GM23338 (cell line): ENCODE measurements around the gene DYNLRB1. TPM values are rescaled to one million over a fixed set of nuclear protein-coding genes. Genes with fewer than 3 reads are reported as not detected.

Experiments used
- EZH2phosphoT487 ChIP-seq: fragments of 200-600 bp; sonication (generic); IDR thresholded peaks from one replicate; pipeline ENCODE4 v1.8.1; 2018; ENCODE audit warnings: antibody characterized with exemption; ENCODE audit not compliant: unreplicated experiment
- POLR2AphosphoS5 ChIP-seq: IDR thresholded peaks from 2 replicates; pipeline ENCODE4 v1.6.1; 2016; ENCODE audit warnings: antibody characterized with exemption, low read depth
- REST ChIP-seq: IDR thresholded peaks from one replicate; pipeline ENCODE4 v1.6.1; 2018; ENCODE audit warnings: antibody characterized with exemption; ENCODE audit not compliant: unreplicated experiment
- STAT1 ChIP-seq: IDR thresholded peaks from one replicate; pipeline ENCODE4 v1.6.1; 2016; ENCODE audit warnings: antibody characterized with exemption; ENCODE audit not compliant: unreplicated experiment
- polyA plus RNA-seq: library from polyadenylated mRNA; unstranded; fragments of >200 nt; fragmentation: Nextera tagmentation; extraction: Ambion mirVana; gene quantifications from 2 replicates; pipeline ENCODE4 v1.2.1, GENCODE V29; 2016
- total RNA-seq: library from RNA; depleted of rRNA; stranded (reverse); fragments of >200 nt; shearing (Covaris generic); gene quantifications from 2 replicates; pipeline ENCODE4 v1.2.3, GENCODE V29; 2014
- TF ChIP-seq, protein P1 (sequence below): fragments of 250-450 bp; sonication (Bioruptor Pico); IDR thresholded peaks from 2 replicates; pipeline ENCODE4 v1.5.0; 2020; ENCODE audit warnings: mild to moderate bottlenecking, moderate library complexity

The DYNLRB1 gene
- total and polyA plus RNA-seq, 2 experiments from 2014 or later: 107 to 376 TPM

GRCh38 chr20:34525709-34526416 is 9.6 kb downstream of the DYNLRB1 start (continued):
- TF ChIP-seq, protein P1, sequence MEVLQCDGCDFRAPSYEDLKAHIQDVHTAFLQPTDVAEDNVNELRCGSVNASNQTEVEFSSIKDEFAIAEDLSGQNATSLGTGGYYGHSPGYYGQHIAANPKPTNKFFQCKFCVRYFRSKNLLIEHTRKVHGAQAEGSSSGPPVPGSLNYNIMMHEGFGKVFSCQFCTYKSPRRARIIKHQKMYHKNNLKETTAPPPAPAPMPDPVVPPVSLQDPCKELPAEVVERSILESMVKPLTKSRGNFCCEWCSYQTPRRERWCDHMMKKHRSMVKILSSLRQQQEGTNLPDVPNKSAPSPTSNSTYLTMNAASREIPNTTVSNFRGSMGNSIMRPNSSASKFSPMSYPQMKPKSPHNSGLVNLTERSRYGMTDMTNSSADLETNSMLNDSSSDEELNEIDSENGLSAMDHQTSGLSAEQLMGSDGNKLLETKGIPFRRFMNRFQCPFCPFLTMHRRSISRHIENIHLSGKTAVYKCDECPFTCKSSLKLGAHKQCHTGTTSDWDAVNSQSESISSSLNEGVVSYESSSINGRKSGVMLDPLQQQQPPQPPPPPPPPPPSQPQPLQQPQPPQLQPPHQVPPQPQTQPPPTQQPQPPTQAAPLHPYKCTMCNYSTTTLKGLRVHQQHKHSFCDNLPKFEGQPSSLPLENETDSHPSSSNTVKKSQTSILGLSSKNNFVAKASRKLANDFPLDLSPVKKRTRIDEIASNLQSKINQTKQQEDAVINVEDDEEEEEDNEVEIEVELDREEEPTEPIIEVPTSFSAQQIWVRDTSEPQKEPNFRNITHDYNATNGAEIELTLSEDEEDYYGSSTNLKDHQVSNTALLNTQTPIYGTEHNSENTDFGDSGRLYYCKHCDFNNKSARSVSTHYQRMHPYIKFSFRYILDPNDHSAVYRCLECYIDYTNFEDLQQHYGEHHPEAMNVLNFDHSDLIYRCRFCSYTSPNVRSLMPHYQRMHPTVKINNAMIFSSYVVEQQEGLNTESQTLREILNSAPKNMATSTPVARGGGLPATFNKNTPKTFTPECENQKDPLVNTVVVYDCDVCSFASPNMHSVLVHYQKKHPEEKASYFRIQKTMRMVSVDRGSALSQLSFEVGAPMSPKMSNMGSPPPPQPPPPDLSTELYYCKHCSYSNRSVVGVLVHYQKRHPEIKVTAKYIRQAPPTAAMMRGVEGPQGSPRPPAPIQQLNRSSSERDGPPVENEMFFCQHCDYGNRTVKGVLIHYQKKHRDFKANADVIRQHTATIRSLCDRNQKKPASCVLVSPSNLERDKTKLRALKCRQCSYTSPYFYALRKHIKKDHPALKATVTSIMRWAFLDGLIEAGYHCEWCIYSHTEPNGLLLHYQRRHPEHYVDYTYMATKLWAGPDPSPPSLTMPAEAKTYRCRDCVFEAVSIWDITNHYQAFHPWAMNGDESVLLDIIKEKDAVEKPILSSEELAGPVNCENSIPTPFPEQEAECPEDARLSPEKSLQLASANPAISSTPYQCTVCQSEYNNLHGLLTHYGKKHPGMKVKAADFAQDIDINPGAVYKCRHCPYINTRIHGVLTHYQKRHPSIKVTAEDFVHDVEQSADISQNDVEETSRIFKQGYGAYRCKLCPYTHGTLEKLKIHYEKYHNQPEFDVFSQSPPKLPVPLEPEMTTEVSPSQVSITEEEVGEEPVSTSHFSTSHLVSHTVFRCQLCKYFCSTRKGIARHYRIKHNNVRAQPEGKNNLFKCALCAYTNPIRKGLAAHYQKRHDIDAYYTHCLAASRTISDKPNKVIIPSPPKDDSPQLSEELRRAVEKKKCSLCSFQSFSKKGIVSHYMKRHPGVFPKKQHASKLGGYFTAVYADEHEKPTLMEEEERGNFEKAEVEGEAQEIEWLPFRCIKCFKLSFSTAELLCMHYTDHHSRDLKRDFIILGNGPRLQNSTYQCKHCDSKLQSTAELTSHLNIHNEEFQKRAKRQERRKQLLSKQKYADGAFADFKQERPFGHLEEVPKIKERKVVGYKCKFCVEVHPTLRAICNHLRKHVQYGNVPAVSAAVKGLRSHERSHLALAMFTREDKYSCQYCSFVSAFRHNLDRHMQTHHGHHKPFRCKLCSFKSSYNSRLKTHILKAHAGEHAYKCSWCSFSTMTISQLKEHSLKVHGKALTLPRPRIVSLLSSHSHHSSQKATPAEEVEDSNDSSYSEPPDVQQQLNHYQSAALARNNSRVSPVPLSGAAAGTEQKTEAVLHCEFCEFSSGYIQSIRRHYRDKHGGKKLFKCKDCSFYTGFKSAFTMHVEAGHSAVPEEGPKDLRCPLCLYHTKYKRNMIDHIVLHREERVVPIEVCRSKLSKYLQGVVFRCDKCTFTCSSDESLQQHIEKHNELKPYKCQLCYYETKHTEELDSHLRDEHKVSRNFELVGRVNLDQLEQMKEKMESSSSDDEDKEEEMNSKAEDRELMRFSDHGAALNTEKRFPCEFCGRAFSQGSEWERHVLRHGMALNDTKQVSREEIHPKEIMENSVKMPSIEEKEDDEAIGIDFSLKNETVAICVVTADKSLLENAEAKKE (CRISPR knock-in tag): no peak
- TF ChIP-seq POLR2AphosphoS5: no peak
- TF ChIP-seq STAT1: no peak
- TF ChIP-seq REST: no peak
- TF ChIP-seq EZH2phosphoT487: no peak
